ENCODE measurements around the gene BCL7A. TPM values are rescaled to one million over a fixed set of nuclear protein-coding genes. Genes with fewer than 3 reads are reported as not detected.

Gene BCL7A
- total and polyA plus RNA-seq, 12 donors, result 3.4 to 25.7 (median 15.4) TPM

GRCh38 chr12:122078141-122079032 lies 56.7 kb downstream of the BCL7A start, which contains the start of gene MLXIP:
Gene MLXIP (plus strand): TSS chr12:122078756. CDS start chr12:122078854, 98 bp downstream.
- Histone ChIP-seq H3K27ac (peak within 1 kb of the TSS; percentile 82 to 93 (median 88)), H3K4me1 (peaks cover 9 to 54% (median 48%) of the 10 kb centered on the region in 9 donors), H3K9me3 (no peaks in the 10 kb centered on the region), H3K4me3 (peak within 1 kb of the TSS; percentile 48 to 89 (median 76)), H3K27me3 (no peaks in the 10 kb centered on the region), H3K36me3 (no peaks in the 10 kb centered on the region)
- intact Hi-C loops (cut with DNase I), result loop anchor here in 1 of 10 donors (5.0 kb wide), 1 partner anchor 34 kb away; no protein-coding TSS in a partner anchor
- no peak for TF ChIP-seq CTCF (IDR thresholded peaks at IDR 0.05)
- peak; percentile 85 to 95 (median 90) for ATAC-seq
- peak; percentile 93 to 95 for DNase-seq
- WGBS, 2 donors, result 1% methylated on average over 88 to 110 of the region's 113 CpGs

GRCh38 chr12:122079033-122079531 lies 57.4 kb downstream of the BCL7A start:
- Histone ChIP-seq H3K27me3 (no peaks in the 10 kb centered on the region), H3K4me1 (peaks cover 9 to 59% (median 52%) of the 10 kb centered on the region in 9 donors), H3K27ac (peak overlapping the region; percentile 82 to 93 (median 88)), H3K4me3 (peak overlapping the region; percentile 48 to 89 (median 76)), H3K9me3 (no peaks in the 10 kb centered on the region), H3K36me3 (peaks cover 0 to 3% (median 0%) of the 10 kb centered on the region in 9 donors)
- no peak for DNase-seq
- 0 to 1% methylated on average over 38 of the region's 38 CpGs for WGBS, 2 donors
- no peak for TF ChIP-seq CTCF (IDR thresholded peaks at IDR 0.05)
- intact Hi-C loops (cut with DNase I), result loop anchor here in 1 of 10 donors (5.0 kb wide), 1 partner anchor 33 kb away; no protein-coding TSS in a partner anchor
- no peak for ATAC-seq

GRCh38 chr12:122079532-122080081 lies 57.9 kb downstream of the BCL7A start:
- intact Hi-C loops (cut with DNase I), result loop anchor here in 4 of 10 donors (2.0 to 5.0 kb wide), 4 partner anchors 17 to 43 kb away; no protein-coding TSS in a partner anchor
- H3K4me1 ChIP-seq, result peaks cover 9 to 63% (median 54%) of the 10 kb centered on the region in 9 donors
- DNase-seq, result no peak

More at GRCh38 chr12:122079532-122080081, 57.9 kb downstream of the BCL7A start:
- Histone ChIP-seq H3K9me3 (no peaks in the 10 kb centered on the region), H3K4me3 (peak overlapping the region; percentile 48 to 89 (median 76)), H3K36me3 (peaks cover 0 to 9% (median 0%) of the 10 kb centered on the region in 9 donors), H3K27me3 (no peaks in the 10 kb centered on the region), H3K27ac (peak overlapping the region; percentile 82 to 93 (median 88))
- WGBS, 2 donors, result 2 to 7% methylated on average over 13 of the region's 13 CpGs
- TF ChIP-seq CTCF (IDR thresholded peaks at IDR 0.05), result no peak
- no peak for ATAC-seq

Measured in heart right ventricle (tissue), 16 donors.